Measurements from ENCODE around the gene PHF2. TPM values are rescaled to one million over a fixed set of nuclear protein-coding genes. Genes with fewer than 3 reads are reported as not detected.

Gene PHF2
- total RNA-seq, 4 donors from 2014 or later, result 23.3 to 33.1 (median 28.6) TPM

GRCh38 chr9:93711002-93711401 is 134.6 kb downstream of the PHF2 start:
- TF ChIP-seq POLR2A (IDR thresholded peaks at IDR 0.05) (no peak), CTCF (IDR thresholded peaks at IDR 0.05) (no peak)
- intact Hi-C loops (cut with DNase I; ENCODE audit: low total_unique reads), result no loop called here
- no peak for DNase-seq (ENCODE audit: low spot score in 2 of 2)
- 86 to 89% methylated on average over 2 of the region's 2 CpGs for whole genome bisulfite sequencing, 2 donors
- no peak overlapping the region for H3K4me3 ChIP-seq (ENCODE audit: low read depth, poor library complexity, severe bottlenecking)

- 75 to 76% methylated on average over 9 of the region's 9 CpGs for WGBS, 2 donors
- intact Hi-C loops (cut with DNase I; ENCODE audit: low total_unique reads), result no loop called here
- TF ChIP-seq CTCF (IDR thresholded peaks at IDR 0.05), result no peak
- TF ChIP-seq POLR2A (IDR thresholded peaks at IDR 0.05), result no peak
- no peak for DNase-seq (ENCODE audit: low spot score in 2 of 2)
- no peak overlapping the region for H3K4me3 ChIP-seq (ENCODE audit: low read depth, poor library complexity, severe bottlenecking)
These were observed 136.5 kb downstream of the PHF2 start for GRCh38 chr9:93712896-93713295.

GRCh38 chr9:93713716-93714115 is 137.3 kb downstream of the PHF2 start:
- WGBS, 2 donors, result 85 to 88% methylated on average over 4 of the region's 4 CpGs
- DNase-seq (ENCODE audit: low spot score in 2 of 2), result no peak

GRCh38 chr9:93721417-93721965 is 145.1 kb downstream of the PHF2 start:
- TF ChIP-seq CTCF (IDR thresholded peaks at IDR 0.05), result no peak
- no peak for TF ChIP-seq POLR2A (IDR thresholded peaks at IDR 0.05)
- intact Hi-C loops (cut with DNase I; ENCODE audit: low total_unique reads), result no loop called here
- 88 to 91% methylated on average over 13 of the region's 13 CpGs for WGBS, 2 donors
- H3K4me3 ChIP-seq (ENCODE audit: low read depth, poor library complexity, severe bottlenecking), result no peak overlapping the region
- DNase-seq (ENCODE audit: low spot score in 2 of 2), result no peak

More at GRCh38 chr9:93713716-93714115, 137.3 kb downstream of the PHF2 start:
- TF ChIP-seq POLR2A (IDR thresholded peaks at IDR 0.05) (no peak), CTCF (IDR thresholded peaks at IDR 0.05) (no peak)
- H3K4me3 ChIP-seq (ENCODE audit: low read depth, poor library complexity, severe bottlenecking), result no peak overlapping the region
- intact Hi-C loops (cut with DNase I; ENCODE audit: low total_unique reads), result no loop called here

GRCh38 chr9:93724852-93725251 is 148.5 kb downstream of the PHF2 start:
- TF ChIP-seq POLR2A (IDR thresholded peaks at IDR 0.05) (no peak), CTCF (IDR thresholded peaks at IDR 0.05) (no peak)
- 64 to 67% methylated on average over 4 of the region's 4 CpGs for WGBS, 2 donors
- no peak overlapping the region for H3K4me3 ChIP-seq (ENCODE audit: low read depth, poor library complexity, severe bottlenecking)
- no peak for DNase-seq (ENCODE audit: low spot score in 2 of 2)
- intact Hi-C loops (cut with DNase I; ENCODE audit: low total_unique reads), result no loop called here

- intact Hi-C loops (cut with DNase I; ENCODE audit: low total_unique reads), result no loop called here
- DNase-seq (ENCODE audit: low spot score in 2 of 2), result no peak
- H3K4me3 ChIP-seq (ENCODE audit: low read depth, poor library complexity, severe bottlenecking), result no peak overlapping the region
- 70 to 77% methylated on average over 6 of the region's 6 CpGs for WGBS, 2 donors
- TF ChIP-seq CTCF (IDR thresholded peaks at IDR 0.05) (no peak), POLR2A (IDR thresholded peaks at IDR 0.05) (no peak)
These were observed 149.0 kb downstream of the PHF2 start for GRCh38 chr9:93725382-93725781.
